ENCODE data around the gene AP2M1. TPM values are rescaled to one million over a fixed set of nuclear protein-coding genes. Genes with fewer than 3 reads are reported as not detected.

Gene AP2M1
- total and polyA plus RNA-seq, 2 of the 8 experiments (the other 6 are each of a cell fraction or from before 2014, with no cell fraction given) = 403 to 454 TPM

DNA sequence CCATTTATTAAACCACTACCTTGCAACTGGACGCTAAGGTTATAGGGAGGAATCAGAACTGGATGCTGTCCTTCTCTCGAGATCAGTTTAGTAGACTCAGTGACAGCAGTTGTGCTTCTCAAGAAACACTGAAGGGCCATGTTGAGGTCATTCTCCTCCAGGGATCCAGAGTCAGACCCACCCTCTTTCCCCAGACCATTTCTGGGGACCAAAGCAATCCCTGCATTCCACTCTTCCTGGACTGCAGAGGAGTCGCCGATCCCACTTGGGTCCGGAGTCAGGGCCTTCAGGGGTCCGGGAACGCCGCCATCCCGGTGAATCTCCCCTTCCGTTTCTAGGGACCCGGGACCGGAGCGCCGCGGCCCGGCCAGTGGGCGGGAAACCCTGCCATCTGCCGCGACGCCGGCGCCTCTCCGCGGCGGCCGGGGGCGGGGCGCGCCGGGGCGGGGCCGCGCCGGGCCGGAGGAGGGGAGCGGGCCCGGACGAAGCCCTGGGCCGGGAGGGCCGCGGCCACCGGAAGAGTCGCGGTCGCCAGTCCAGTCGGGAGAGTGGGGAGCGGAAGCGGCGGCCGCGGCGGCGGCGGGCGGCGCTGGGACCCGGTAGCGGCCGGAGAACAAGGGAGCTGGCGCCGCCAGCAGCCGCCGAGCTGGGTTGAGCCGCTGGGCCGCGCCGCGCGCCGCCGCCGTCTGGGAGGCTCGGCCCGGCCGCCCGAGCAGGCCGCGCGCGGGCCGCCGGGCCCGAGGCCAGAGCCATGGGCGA, 19.6 kb upstream of the AP2M1 start, which contains the start of gene DVL3:
Gene DVL3, plus strand, starts transcription at position 493 of the 759 bp plus-strand sequence. Its CDS starts 259 bp downstream, at position 752.
- peak within 1 kb of the TSS; percentile 85 for H3K56ac ChIP-seq (replicated peaks; ENCODE audit: insufficient read length, low read depth, low read length)
- H3K23me2 ChIP-seq (ENCODE audit: low read depth, low read length) = peaks cover 16% of the 10 kb centered on the region
- H2BK5ac ChIP-seq (ENCODE audit: low read depth, low read length) = peak within 1 kb of the TSS; percentile 15; the same call in 1 of the 2 replicates
- TF ChIP-seq, protein P1, sequence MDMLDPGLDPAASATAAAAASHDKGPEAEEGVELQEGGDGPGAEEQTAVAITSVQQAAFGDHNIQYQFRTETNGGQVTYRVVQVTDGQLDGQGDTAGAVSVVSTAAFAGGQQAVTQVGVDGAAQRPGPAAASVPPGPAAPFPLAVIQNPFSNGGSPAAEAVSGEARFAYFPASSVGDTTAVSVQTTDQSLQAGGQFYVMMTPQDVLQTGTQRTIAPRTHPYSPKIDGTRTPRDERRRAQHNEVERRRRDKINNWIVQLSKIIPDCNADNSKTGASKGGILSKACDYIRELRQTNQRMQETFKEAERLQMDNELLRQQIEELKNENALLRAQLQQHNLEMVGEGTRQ (IDR thresholded peaks at IDR 0.05; ENCODE audit: low read length) = no peak
- TF ChIP-seq, protein P2, sequence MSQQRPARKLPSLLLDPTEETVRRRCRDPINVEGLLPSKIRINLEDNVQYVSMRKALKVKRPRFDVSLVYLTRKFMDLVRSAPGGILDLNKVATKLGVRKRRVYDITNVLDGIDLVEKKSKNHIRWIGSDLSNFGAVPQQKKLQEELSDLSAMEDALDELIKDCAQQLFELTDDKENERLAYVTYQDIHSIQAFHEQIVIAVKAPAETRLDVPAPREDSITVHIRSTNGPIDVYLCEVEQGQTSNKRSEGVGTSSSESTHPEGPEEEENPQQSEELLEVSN (IDR thresholded peaks at IDR 0.05) = peak; percentile 81
- TF ChIP-seq BACH1 (IDR thresholded peaks at IDR 0.05; ENCODE audit: low read length) (no peak), EGR1 (IDR thresholded peaks at IDR 0.05; ENCODE audit: borderline replicate concordance, low read depth, low read length) (peak; percentile 53; the same call in 1 of the 2 replicates), CEBPB (IDR thresholded peaks at IDR 0.05; ENCODE audit: low read depth, low read length) (no peak), KDM1A (IDR thresholded peaks at IDR 0.05; ENCODE audit: borderline replicate concordance, low read length) (no peak), POU5F1 (IDR thresholded peaks at IDR 0.05; ENCODE audit: low read depth, low read length) (no peak), TAF1 (IDR thresholded peaks at IDR 0.05; ENCODE audit: low read depth, low read length) (peak; percentile 48), GABPA (IDR thresholded peaks at IDR 0.05; ENCODE audit: borderline replicate concordance, insufficient read depth, low read length) (peak; percentile 53; the same call in 1 of the 2 replicates)

More for the DNA sequence above, 19.6 kb upstream of the AP2M1 start, which contains the start of gene DVL3:
- Histone ChIP-seq H2BK20ac (ENCODE audit: low read length) (no peak within 1 kb of the TSS), H2AFZ (ENCODE audit: low read length) (peak within 1 kb of the TSS; percentile 77), H2BK120ac (replicated peaks; ENCODE audit: low read depth, low read length) (peak within 1 kb of the TSS; percentile 92), H3K4ac (replicated peaks; ENCODE audit: insufficient read length, low read depth, low read length) (no peak within 1 kb of the TSS), H2BK15ac (ENCODE audit: low read length) (peak within 1 kb of the TSS; percentile 72; the same call in 1 of the 2 replicates), H3K9ac (replicated peaks in 1 of 4; ENCODE audit: extremely low read depth in 1 of 4, low read depth in 3 of 4, low read length in 3 of 4) (peak within 1 kb of the TSS; percentile 60 to 90 (median 67)), H4K5ac (ENCODE audit: insufficient read length, low read depth, low read length) (peak within 1 kb of the TSS; percentile 95), H3K79me1 (ENCODE audit: low read depth, low read length) (peaks cover 13% of the 10 kb centered on the region), H2AK5ac (ENCODE audit: low read depth, low read length) (no peak within 1 kb of the TSS), H3K27me3 (replicated peaks in 1 of 4; ENCODE audit: control insufficient read depth in 3 of 4, extremely low read depth in 1 of 4, insufficient read depth in 3 of 4, low read length in 3 of 4) (no peaks in the 10 kb centered on the region), H2BK12ac (ENCODE audit: low read depth, low read length) (0 out of 2 replicates have a peak within 1 kb of the TSS, but pooled peaks have one; percentile 39), H4K8ac (ENCODE audit: extremely low read depth, insufficient read depth, low read length) (peak within 1 kb of the TSS; percentile 86; the same call in 1 of the 2 replicates), H3K4me3 (ENCODE audit: extremely low read depth in 1 of 4, insufficient read depth in 2 of 4, low read depth in 3 of 4, low read length in 4 of 4) (peak within 1 kb of the TSS; percentile 93 to 99 (median 98)), H4K20me1 (replicated peaks in 1 of 2; ENCODE audit: control insufficient read depth in 1 of 2, insufficient read depth in 2 of 2, low read length in 2 of 2) (peaks cover 0 to 4% of the 10 kb centered on the region in 2 experiments), H3K23ac (ENCODE audit: insufficient read length) (no peak within 1 kb of the TSS), H3K18ac (ENCODE audit: extremely low read depth, low read length) (peak within 1 kb of the TSS; percentile 97), H3K79me2 (ENCODE audit: control insufficient read depth in 1 of 2, insufficient read depth in 2 of 2, low read length in 2 of 2) (peaks cover 18 to 28% of the 10 kb centered on the region in 2 experiments), H3K27ac (ENCODE audit: low read depth, low read length) (peak within 1 kb of the TSS; percentile 62; the same call in 1 of the 2 replicates), H3K36me3 (ENCODE audit: control insufficient read depth in 2 of 4, insufficient read depth in 4 of 4, low read length in 3 of 4) (no peaks in the 10 kb centered on the region), H4K91ac (replicated peaks; ENCODE audit: insufficient read length, low read length) (peak within 1 kb of the TSS; percentile 89), H3K9me3 (ENCODE audit: insufficient read depth in 2 of 2, low read depth in 1 of 2, low read length in 1 of 2) (no peaks in the 10 kb centered on the region), H3K4me1 (replicated peaks in 1 of 4; ENCODE audit: control insufficient read depth in 3 of 4, insufficient read depth in 4 of 4, low read length in 3 of 4) (peaks cover 2 to 9% (median 5%) of the 10 kb centered on the region in 4 experiments; a peak in 6 of 7 replicates), H3K14ac (ENCODE audit: insufficient read length) (no peak within 1 kb of the TSS), H3K4me2 (ENCODE audit: insufficient read depth in 1 of 2, low read depth in 2 of 2, low read length in 2 of 2) (peak within 1 kb of the TSS; percentile 96 to 98)
- no peak for FAIRE-seq
- ChIA-PET CTCF (ENCODE audit: partially characterized antibody) (interaction anchor here (0.8 to 1.5 kb wide), 6 partner anchors 9 to 85 kb away, joined by 3 to 5 read pairs (median 3); no protein-coding TSS in a partner anchor), POLR2A (ENCODE audit: partially characterized antibody) (interaction anchor here (0.7 to 3.3 kb wide), 10 partner anchors 9 to 145 kb away, joined by 3 to 26 read pairs (median 8); partner anchors contain the start of genes AP2M1 and EIF2B5)
- DNase-seq (ENCODE audit: low read depth in 1 of 2, low spot score in 2 of 2) = peak in 1 of 2 experiments; percentile 76
- 2% methylated on average over 30 of the region's 84 CpGs; no CpG with 5 or more reads in 1 of the 2 experiments for WGBS, 2 experiments (ENCODE audit: extremely low coverage in 1 of 2, insufficient coverage in 1 of 2, insufficient read length in 1 of 2, insufficient replicate concordance in 2 of 2, low coverage in 1 of 2, low lambda C conversion rate in 2 of 2, missing lambda C conversion rate in 1 of 2)
